ENCODE data around the gene KANK3.

Gene KANK3

DNA sequence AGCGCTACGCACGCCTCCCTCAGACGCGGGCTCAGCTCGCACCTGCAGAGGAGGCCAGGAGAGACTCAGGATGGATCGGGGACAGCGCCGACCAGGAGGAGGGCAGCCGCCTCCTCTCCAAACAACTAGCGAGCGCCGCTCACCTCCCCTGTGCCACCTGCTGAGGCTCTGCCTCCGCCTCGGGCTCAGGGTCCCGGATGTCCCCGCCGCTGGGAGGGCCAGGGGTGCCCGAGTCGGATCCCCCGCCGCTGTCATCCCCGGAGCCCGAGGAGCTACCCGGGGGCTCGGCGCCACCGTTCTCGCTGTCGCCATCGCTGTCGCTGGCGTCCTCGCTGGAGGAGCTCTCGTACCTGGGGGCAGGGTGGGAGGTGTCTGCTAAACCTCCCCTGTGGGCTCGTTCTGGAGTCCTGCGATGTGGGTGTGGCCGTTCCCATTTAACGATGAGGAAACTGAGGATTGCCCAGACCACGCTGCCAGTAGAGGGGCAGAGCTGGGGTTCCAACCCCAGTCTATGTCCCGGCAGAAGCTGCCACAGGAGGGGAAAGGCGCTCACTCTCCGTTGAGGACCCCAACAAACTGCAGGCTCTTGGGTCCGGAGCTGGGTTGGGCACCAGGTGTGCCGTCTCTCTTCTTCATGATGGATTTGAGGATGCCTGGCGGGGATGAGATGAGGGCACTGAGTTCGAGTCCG lies 9.2 kb downstream of the KANK3 start:
- Histone ChIP-seq H3K4me3 (ENCODE audit: low read length) (peak overlapping the region; percentile 53), H3K9ac (ENCODE audit: low read depth, low read length) (no peak overlapping the region)

DNA sequence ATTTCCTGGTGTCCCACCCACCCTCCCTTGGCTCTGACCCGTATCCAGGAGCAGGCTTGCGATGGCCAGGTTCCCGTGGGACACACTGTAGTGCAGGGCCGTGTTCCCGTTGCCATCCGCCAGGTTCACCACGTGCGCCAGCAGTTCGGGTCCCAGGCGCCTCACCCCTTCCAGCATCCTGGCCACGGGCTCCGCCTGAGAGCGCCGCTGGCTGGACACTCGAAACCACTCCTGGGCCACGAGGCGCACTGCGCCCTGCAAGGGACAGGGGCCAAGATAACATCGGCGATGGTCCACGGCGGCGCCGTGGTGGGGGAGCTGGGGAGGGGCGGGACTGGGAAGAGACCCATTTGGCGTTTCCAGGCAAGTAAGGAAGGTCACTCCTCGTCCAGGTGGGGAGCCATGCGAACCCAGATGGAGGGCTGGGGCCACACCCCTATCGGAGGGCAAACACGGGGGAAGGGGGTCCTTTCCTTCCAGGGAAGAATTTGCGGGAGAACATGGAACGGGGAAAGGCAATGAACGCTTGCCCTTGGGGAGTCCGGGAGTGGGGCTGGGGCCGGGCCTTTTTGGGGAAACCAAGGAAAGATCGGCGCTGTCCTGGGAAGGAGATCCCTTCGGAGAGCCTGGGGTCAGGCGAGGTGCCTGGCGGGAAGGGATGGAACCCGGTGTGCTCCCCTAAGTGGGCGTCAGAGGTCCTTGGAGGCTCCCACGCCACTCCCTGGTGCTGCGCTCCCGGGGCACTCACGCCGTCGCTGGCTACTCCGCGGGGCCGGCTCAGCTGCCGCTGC lies 9.9 kb downstream of the KANK3 start:
- H3K27ac ChIP-seq (ENCODE audit: low read length) = no peak overlapping the region
- peak overlapping the region; percentile 53; the same call in 1 of the 2 replicates for H3K4me3 ChIP-seq (ENCODE audit: low read length)
- no peaks in the 10 kb centered on the region for H3K9me3 ChIP-seq (ENCODE audit: insufficient read depth, low read depth, low read length)

More for the DNA sequence above, 9.2 kb downstream of the KANK3 start:
- Histone ChIP-seq H3K9me3 (ENCODE audit: insufficient read depth, low read depth, low read length) (no peaks in the 10 kb centered on the region), H3K27ac (ENCODE audit: low read length) (no peak overlapping the region), H3K27me3 (ENCODE audit: insufficient read depth, low read length) (peaks cover 68% of the 10 kb centered on the region), H3K4me1 (ENCODE audit: insufficient read depth, low read length) (peaks cover 5% of the 10 kb centered on the region; the same call in 1 of the 2 replicates), H3K36me3 (ENCODE audit: insufficient read depth, low read depth, low read length) (no peaks in the 10 kb centered on the region)

DNA sequence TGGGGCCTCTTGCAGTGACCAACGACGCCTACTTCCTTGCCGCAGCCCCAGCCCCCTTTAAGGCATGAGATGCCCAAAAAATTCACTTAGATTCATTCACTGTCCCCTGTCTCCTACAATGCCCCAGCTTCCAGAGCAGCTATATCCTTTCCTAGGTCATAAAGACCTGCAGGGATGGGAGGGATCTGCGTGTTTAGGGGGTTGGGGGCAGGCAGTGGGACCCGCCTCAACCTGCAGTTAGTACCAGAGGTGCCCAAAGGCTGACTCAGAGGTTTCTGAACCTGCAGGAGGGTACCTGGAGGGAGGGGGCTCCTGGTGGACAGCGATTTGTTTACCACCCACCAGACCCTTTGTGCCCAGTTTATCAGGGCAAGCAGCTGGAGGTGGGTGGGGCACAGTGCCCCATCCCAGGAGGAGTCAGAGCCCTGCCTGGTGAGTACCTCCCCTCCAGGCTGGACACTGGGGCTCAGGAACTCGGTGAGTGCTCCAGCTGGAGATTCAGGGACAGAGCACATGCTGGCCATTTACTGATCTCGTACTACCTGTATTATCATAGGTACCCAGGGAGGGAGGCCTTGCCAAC lies 11.7 kb downstream of the KANK3 start:
- Histone ChIP-seq H3K9ac (ENCODE audit: low read depth, low read length) (no peak overlapping the region), H3K27ac (ENCODE audit: low read length) (no peak overlapping the region), H3K4me3 (ENCODE audit: low read length) (no peak overlapping the region), H3K9me3 (ENCODE audit: insufficient read depth, low read depth, low read length) (no peaks in the 10 kb centered on the region), H3K4me1 (ENCODE audit: insufficient read depth, low read length) (peaks cover 5% of the 10 kb centered on the region; the same call in 1 of the 2 replicates), H3K36me3 (ENCODE audit: insufficient read depth, low read depth, low read length) (no peaks in the 10 kb centered on the region), H3K27me3 (ENCODE audit: insufficient read depth, low read length) (peaks cover 62% of the 10 kb centered on the region)

More for the DNA sequence above, 9.9 kb downstream of the KANK3 start:
- H3K9ac ChIP-seq (ENCODE audit: low read depth, low read length) = no peak overlapping the region
- H3K36me3 ChIP-seq (ENCODE audit: insufficient read depth, low read depth, low read length) = no peaks in the 10 kb centered on the region
- peaks cover 5% of the 10 kb centered on the region; the same call in 1 of the 2 replicates for H3K4me1 ChIP-seq (ENCODE audit: insufficient read depth, low read length)
- H3K27me3 ChIP-seq (ENCODE audit: insufficient read depth, low read length) = peaks cover 68% of the 10 kb centered on the region

DNA sequence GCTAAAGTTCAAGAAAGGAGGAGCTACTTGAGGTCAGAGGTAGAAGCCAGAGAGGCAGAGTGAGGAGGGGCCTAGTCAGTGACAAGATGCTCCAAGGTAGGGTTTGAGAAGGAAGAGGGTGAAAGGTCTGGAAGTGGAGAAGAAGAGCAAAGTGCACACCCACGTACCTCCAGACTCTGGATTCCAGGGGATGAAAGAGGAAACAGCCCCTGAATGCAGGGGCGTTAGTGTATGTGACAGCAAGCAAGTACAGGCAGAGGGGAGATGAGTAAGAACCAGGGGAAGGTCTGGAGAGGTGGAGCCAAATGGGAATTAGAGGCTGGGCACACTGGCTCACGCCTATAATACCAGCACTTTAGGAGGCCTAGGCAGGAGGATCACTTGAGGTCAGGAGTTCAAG lies 13.1 kb downstream of the KANK3 start:
- peaks cover 48% of the 10 kb centered on the region for H3K27me3 ChIP-seq (ENCODE audit: insufficient read depth, low read length)
- no peak overlapping the region for H3K9ac ChIP-seq (ENCODE audit: low read depth, low read length)
- no peak overlapping the region for H3K27ac ChIP-seq (ENCODE audit: low read length)
- no peaks in the 10 kb centered on the region for H3K9me3 ChIP-seq (ENCODE audit: insufficient read depth, low read depth, low read length)
- no peaks in the 10 kb centered on the region for H3K36me3 ChIP-seq (ENCODE audit: insufficient read depth, low read depth, low read length)
- no peak overlapping the region for H3K4me3 ChIP-seq (ENCODE audit: low read length)
- H3K4me1 ChIP-seq (ENCODE audit: insufficient read depth, low read length) = peaks cover 5% of the 10 kb centered on the region; the same call in 1 of the 2 replicates

DNA sequence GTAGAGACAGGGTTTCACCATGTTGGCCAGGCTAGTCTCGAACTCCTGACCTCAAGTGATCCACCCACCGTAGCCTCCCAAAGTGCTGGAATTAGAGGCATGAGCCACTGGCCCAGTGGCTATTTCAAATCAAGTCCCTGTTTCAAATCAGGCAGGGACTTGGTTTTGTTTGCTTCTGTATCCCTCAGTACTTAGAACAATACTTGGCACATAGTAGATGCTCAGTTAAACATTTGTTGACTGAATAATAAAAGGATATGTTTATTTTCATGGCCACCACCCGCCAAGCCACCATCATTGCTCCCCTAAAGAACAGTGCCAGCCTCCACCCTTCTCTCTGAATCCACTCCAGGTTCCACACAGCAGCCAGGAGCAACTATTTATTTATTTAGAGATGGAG lies 17.6 kb downstream of the KANK3 start:
- 0 out of 2 replicates have a peak, but pooled peaks cover 7% of the 10 kb centered on the region for H3K27me3 ChIP-seq (ENCODE audit: insufficient read depth, low read length)
- peaks cover 9% of the 10 kb centered on the region; the same call in 1 of the 2 replicates for H3K4me1 ChIP-seq (ENCODE audit: insufficient read depth, low read length)
- no peak overlapping the region for H3K27ac ChIP-seq (ENCODE audit: low read length)
- H3K36me3 ChIP-seq (ENCODE audit: insufficient read depth, low read depth, low read length) = peaks cover 26% of the 10 kb centered on the region
- H3K9ac ChIP-seq (ENCODE audit: low read depth, low read length) = no peak overlapping the region
- H3K4me3 ChIP-seq (ENCODE audit: low read length) = no peak overlapping the region
- no peaks in the 10 kb centered on the region for H3K9me3 ChIP-seq (ENCODE audit: insufficient read depth, low read depth, low read length)

DNA sequence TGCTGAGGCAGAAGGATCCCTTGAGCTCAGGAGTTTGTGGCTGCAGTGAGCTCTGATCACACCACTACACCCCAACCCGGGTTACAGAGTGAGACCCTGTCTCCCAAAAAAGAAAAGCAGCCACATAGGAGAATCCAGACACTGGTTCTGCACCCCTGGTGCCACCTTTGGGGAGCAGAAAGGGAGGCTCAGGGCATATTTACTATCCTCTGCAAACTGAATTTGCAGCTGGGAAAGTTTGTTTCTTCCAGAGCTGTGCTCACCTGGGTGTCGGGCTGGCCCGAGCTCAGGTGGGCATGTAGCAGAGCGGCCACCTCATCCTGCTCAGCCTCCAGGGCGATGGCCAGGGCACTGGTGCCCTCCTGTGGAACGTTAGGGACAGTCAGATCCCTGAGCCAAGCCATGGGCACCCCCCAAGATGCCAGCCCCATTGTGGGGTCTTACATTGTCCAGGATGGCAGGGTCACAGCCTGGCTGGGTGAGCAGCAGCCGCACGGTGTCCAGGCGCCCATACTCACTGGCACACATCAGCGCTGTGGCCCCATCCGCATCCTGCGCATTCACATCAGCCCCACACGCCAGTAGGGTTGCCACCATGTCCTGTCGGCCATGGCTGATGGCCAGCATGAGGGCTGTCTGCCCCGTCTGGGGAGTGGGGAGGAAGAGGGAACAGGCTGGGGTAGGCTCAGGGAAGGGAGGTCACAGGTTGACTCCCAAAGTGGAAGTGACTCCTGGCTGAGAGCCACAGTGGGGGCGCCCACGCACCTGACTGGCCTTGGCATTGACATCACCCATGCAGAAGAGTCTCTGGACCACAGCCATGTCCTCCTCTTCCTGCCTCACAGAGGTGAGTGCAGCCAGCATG lies 18.6 kb downstream of the KANK3 start:
- H3K9me3 ChIP-seq (ENCODE audit: insufficient read depth, low read depth, low read length) = no peaks in the 10 kb centered on the region
- H3K9ac ChIP-seq (ENCODE audit: low read depth, low read length) = no peak overlapping the region
- H3K36me3 ChIP-seq (ENCODE audit: insufficient read depth, low read depth, low read length) = peaks cover 26% of the 10 kb centered on the region
- H3K27me3 ChIP-seq (ENCODE audit: insufficient read depth, low read length) = 0 out of 2 replicates have a peak, but pooled peaks cover under 1% of the 10 kb centered on the region
- peaks cover 9% of the 10 kb centered on the region; the same call in 1 of the 2 replicates for H3K4me1 ChIP-seq (ENCODE audit: insufficient read depth, low read length)
- H3K4me3 ChIP-seq (ENCODE audit: low read length) = no peak overlapping the region
- no peak overlapping the region for H3K27ac ChIP-seq (ENCODE audit: low read length)

DNA sequence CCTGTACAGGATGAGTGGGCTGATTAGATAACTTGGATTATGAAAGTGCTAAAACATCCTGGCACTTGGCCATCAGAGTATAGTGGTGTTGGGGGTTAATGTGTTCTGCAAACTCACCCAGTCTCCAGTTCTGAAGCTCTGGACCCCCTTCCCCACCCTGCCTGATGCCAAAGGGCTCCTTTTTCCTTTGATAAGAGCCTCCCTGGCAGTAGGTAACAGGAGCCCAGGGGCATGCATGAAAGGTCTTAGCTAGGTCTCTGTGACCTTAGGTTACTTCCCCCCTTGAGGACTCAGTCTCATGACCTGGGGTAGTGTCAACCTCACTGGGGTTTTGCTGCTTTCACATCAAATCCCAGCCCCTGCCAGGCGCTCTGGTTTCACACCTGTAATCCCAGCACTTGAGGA lies 19.3 kb downstream of the KANK3 start:
- Histone ChIP-seq H3K27me3 (ENCODE audit: insufficient read depth, low read length) (no peaks in the 10 kb centered on the region), H3K4me1 (ENCODE audit: insufficient read depth, low read length) (peaks cover 9% of the 10 kb centered on the region; the same call in 1 of the 2 replicates), H3K27ac (ENCODE audit: low read length) (no peak overlapping the region), H3K9me3 (ENCODE audit: insufficient read depth, low read depth, low read length) (no peaks in the 10 kb centered on the region), H3K36me3 (ENCODE audit: insufficient read depth, low read depth, low read length) (peaks cover 26% of the 10 kb centered on the region), H3K9ac (ENCODE audit: low read depth, low read length) (no peak overlapping the region), H3K4me3 (ENCODE audit: low read length) (no peak overlapping the region)

DNA sequence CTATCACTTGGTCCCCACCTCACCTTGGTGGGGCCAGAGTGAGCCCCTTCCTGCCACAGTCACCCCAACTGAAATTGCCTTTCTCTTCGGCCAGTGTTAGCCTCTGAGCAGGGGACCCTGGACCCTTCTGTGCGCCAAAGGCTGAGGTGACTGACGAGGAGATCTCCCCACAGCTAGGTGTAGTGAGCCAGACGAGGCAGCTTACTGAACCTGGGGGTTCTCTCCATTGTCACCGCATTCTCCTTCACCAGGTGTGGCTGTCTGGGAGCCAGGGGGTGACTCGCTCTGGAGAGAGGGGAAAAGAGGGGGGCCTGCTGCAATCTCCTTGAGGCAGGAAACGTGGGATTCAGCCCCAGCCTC lies 20.4 kb downstream of the KANK3 start:
- Histone ChIP-seq H3K27me3 (ENCODE audit: insufficient read depth, low read length) (no peaks in the 10 kb centered on the region), H3K9me3 (ENCODE audit: insufficient read depth, low read depth, low read length) (no peaks in the 10 kb centered on the region), H3K9ac (ENCODE audit: low read depth, low read length) (peak overlapping the region; percentile 98; the same call in 1 of the 2 replicates), H3K4me3 (ENCODE audit: low read length) (peak overlapping the region; percentile 93), H3K4me1 (ENCODE audit: insufficient read depth, low read length) (peaks cover 9% of the 10 kb centered on the region; the same call in 1 of the 2 replicates), H3K36me3 (ENCODE audit: insufficient read depth, low read depth, low read length) (peaks cover 28% of the 10 kb centered on the region), H3K27ac (ENCODE audit: low read length) (peak overlapping the region; percentile 79)

DNA sequence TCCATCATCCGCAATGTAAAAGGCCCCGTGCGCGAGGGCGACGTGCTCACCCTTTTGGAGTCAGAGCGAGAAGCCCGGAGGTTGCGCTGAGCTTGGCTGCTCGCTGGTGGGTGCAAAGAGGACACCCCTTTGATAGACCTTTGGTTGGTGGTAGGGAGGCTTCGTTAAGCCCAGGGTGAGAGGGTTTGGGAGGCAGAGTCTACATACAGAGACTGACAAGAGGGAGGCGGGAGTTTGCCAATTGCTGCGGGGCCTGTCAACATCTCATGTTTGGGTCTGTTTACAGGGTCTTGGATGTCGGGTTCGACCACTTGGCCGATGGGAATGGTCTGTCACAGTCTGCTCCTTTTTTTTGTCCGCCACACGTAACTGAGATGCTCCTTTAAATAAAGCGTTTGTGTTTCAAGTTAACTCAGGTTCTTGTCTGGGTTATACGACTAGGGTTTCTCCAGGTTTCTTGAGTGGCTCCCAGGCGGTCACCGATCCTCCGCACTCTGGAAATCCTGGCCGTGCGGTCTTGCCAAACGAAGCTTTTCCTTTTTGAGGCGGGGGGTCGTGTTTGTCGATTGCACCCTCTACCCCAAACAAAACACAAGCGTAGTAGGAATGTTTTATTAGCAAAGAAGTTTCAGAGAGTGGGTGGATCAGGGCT lies 20.9 kb downstream of the KANK3 start:
- H3K9me3 ChIP-seq (ENCODE audit: insufficient read depth, low read depth, low read length) = no peaks in the 10 kb centered on the region
- peak overlapping the region; percentile 93 for H3K4me3 ChIP-seq (ENCODE audit: low read length)
- peak overlapping the region; percentile 98 for H3K9ac ChIP-seq (ENCODE audit: low read depth, low read length)
- H3K27me3 ChIP-seq (ENCODE audit: insufficient read depth, low read length) = no peaks in the 10 kb centered on the region
- peak overlapping the region; percentile 90 for H3K27ac ChIP-seq (ENCODE audit: low read length)
- peaks cover 29% of the 10 kb centered on the region for H3K36me3 ChIP-seq (ENCODE audit: insufficient read depth, low read depth, low read length)
- peaks cover 9% of the 10 kb centered on the region; the same call in 1 of the 2 replicates for H3K4me1 ChIP-seq (ENCODE audit: insufficient read depth, low read length)

DNA sequence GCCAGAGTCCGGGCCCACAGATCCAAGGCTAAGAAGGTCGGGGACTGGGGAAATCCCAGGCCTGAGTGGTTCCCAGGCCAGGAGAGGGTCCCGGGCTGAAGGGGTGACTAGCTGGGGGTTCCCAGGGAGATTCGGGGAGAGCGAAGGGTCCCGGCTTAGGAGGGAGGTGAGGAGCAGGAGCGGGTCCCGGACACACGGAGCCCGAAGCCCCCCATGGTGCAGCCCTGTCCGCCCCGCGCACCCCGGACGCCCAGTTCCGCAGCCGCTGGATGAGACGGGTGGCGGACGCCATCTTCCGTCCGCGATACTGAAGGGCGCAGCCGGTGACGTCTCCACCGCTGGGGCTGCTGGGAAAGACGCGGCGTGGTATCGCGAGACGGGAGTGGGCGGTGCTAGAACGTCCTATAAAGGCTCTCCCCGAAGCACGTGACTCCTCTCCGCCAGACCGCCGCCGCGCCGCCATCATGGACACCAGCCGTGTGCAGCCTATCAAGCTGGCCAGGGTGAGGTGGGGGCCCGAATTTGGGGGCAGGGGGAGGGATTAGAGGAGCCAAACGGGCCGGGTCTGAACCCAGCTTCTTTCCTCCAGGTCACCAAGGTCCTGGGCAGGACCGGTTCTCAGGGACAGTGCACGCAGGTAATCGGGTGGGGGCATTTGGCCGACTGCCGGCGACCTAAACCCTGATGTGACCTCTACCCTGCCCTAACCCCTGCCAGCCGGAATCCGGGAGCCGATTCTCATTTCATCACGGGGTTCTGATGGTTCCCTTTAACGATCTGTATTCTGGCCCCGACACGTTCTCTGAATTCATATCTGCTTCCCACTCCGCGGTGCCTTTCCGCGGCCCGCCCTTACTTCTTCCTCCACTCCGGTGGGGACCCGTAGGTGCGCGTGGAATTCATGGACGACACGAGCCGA lies 21.7 kb downstream of the KANK3 start, which contains the start of the genes NDUFA7 and RPS28:
TSS of gene NDUFA7 (minus strand) at position 309 of the 919 bp plus-strand sequence. CDS start at position 292, 17 bp downstream.
TSS of gene RPS28 (plus strand) at position 430 of the 919 bp plus-strand sequence. CDS start at position 465, 35 bp downstream.
- H3K27me3 ChIP-seq (ENCODE audit: insufficient read depth, low read length) = no peaks in the 10 kb centered on the region

More for the DNA sequence above, 21.7 kb downstream of the KANK3 start, which contains the start of the genes NDUFA7 and RPS28:
- Histone ChIP-seq H3K9ac (ENCODE audit: low read depth, low read length) (peak within 1 kb of the TSS; percentile 98), H3K36me3 (ENCODE audit: insufficient read depth, low read depth, low read length) (peaks cover 32% of the 10 kb centered on the region), H3K9me3 (ENCODE audit: insufficient read depth, low read depth, low read length) (no peaks in the 10 kb centered on the region), H3K4me1 (ENCODE audit: insufficient read depth, low read length) (peaks cover 13% of the 10 kb centered on the region; the same call in 1 of the 2 replicates), H3K4me3 (ENCODE audit: low read length) (peak within 1 kb of the TSS; percentile 93), H3K27ac (ENCODE audit: low read length) (peak within 1 kb of the TSS; percentile 90)
